DND-41 (cell line): ENCODE measurements around the gene HADHA.
A peak's percentile ranks its signal among the peaks of the same experiment; 100 is the strongest.

Experiments used
- ATAC-seq: fragments of 200-7000 bp; cut with Tn5 transposase; 3 replicates; pipeline ENCODE4 v1.9.1; 2021; ENCODE audit warnings: low read depth; ENCODE audit not compliant: insufficient read depth
- DNase-seq: peaks from one replicate; pipeline ENCODE4 v3.0.0-alpha.2; 2020
- H2AFZ ChIP-seq: 2 replicates; pipeline ENCODE4 v1.6.0; 2012; ENCODE audit warnings: low read depth, low read length
- H3K27ac ChIP-seq: 2 replicates; pipeline ENCODE4 v1.5.1; 2012; ENCODE audit warnings: low read length, inconsistent platforms
- H3K27me3 ChIP-seq: fragments of 200-600 bp; sonication (generic); 2 replicates; pipeline ENCODE4 v1.6.0; 2012; ENCODE audit warnings: low read length, mild to moderate bottlenecking, inconsistent platforms; ENCODE audit not compliant: insufficient read depth, poor library complexity
- H3K36me3 ChIP-seq: 2 replicates; pipeline ENCODE4 v1.5.1; 2012; ENCODE audit warnings: low read length, inconsistent platforms; ENCODE audit not compliant: insufficient read depth
- H3K4me1 ChIP-seq: 2 replicates; pipeline ENCODE4 v1.5.1; 2012; ENCODE audit warnings: mild to moderate bottlenecking, low read length; ENCODE audit not compliant: insufficient read depth
- H3K4me2 ChIP-seq: 2 replicates; pipeline ENCODE4 v1.6.0; 2012; ENCODE audit warnings: mild to moderate bottlenecking, moderate library complexity, low read length, inconsistent platforms; ENCODE audit not compliant: insufficient read depth
- H3K4me3 ChIP-seq, 2 experiments: fragments of 200-600 bp in 1 of 2; shearing (Covaris generic) in 1 of 2; 2 replicates each; pipeline ENCODE4 v1.5.1; 2012 to 2016; ENCODE audit warnings: inconsistent platforms in 2 of 2, low read length in 2 of 2, mild to moderate bottlenecking in 2 of 2, low read depth in 1 of 2, moderate library complexity in 1 of 2
- H3K79me2 ChIP-seq: 2 replicates; pipeline ENCODE4 v1.6.0; 2012; ENCODE audit warnings: low read length, inconsistent platforms; ENCODE audit not compliant: insufficient read depth
- H3K9ac ChIP-seq: 2 replicates; pipeline ENCODE4 v1.6.0; 2012; ENCODE audit warnings: low read depth, mild to moderate bottlenecking, inconsistent platforms, low read length, moderate library complexity
- H3K9me3 ChIP-seq: 2 replicates; pipeline ENCODE4 v1.5.1; 2012; ENCODE audit warnings: low read length, moderate library complexity, mild to moderate bottlenecking, inconsistent platforms; ENCODE audit not compliant: insufficient read depth, severe bottlenecking
- H4K20me1 ChIP-seq: 2 replicates; pipeline ENCODE4 v1.6.0; 2012; ENCODE audit warnings: low read length; ENCODE audit not compliant: insufficient read depth
- CTCF ChIP-seq: IDR thresholded peaks from 2 replicates; pipeline ENCODE4 v1.5.1; 2012; ENCODE audit warnings: borderline replicate concordance, low read length, moderate library complexity, mild to moderate bottlenecking; ENCODE audit not compliant: poor library complexity, severe bottlenecking; ENCODE audit errors: extremely low read depth
- EZH2 ChIP-seq: IDR thresholded peaks from 3 replicates; pipeline ENCODE4 v1.6.1; 2012; ENCODE audit warnings: borderline replicate concordance, low read depth, mild to moderate bottlenecking, moderate library complexity, low read length, inconsistent platforms; ENCODE audit not compliant: severe bottlenecking

The HADHA gene

DNA sequence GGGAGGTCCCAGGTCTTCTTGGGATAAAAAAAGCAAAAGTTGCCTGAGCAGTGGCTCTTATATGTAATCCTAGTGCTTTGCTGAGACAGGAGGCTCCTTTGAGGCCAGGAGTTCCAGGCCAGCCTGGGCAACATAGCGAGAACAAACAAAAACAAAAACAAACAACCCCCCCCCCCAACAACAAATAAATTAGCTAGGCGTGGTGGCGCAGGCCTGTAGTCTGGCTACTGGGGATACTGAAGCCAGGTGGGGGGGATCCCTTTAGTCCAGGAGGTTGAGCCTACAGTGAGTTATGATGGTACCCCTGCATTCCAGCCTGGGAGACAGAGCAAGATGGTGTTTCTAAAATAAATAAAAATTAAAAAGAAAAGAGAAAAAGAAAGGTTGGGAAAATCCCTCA is 66.2 kb downstream of the HADHA start:
- Histone ChIP-seq H4K20me1 (no peaks in the 10 kb centered on the region), H3K27me3 (no peaks in the 10 kb centered on the region), H3K27ac (no peak overlapping the region), H3K9me3 (no peaks in the 10 kb centered on the region), H3K9ac (no peak overlapping the region), H3K4me2 (peak overlapping the region; percentile 75), H3K4me1 (peaks cover 10% of the 10 kb centered on the region), H3K79me2 (no peaks in the 10 kb centered on the region), H2AFZ (no peak overlapping the region), H3K36me3 (no peaks in the 10 kb centered on the region), H3K4me3 (no peak overlapping the region)
- no peak for TF ChIP-seq CTCF
- TF ChIP-seq EZH2: no peak
- ATAC-seq (no peak), DNase-seq (no peak)

DNA sequence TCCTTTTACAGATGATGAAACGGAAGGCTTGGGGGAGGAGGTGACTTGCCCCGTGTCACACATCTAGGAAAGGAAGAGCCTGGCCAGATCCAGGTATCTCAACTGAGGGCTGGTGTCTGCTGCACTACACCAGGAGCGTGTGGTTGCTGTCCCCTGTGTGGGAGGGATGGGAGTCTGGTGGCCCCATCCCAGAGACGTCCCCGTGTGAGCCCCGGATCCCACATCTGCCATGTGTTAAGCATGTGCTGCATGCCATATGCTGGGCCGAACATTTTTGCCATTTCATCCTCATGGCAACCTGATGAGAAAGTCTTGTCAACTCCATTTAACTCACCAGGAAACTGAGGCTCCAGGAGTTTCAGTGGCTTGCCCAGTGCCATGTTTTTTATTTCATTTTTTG is 67.3 kb downstream of the HADHA start:
- Histone ChIP-seq H3K79me2 (no peaks in the 10 kb centered on the region), H3K4me2 (no peak overlapping the region), H3K4me1 (peaks cover 10% of the 10 kb centered on the region), H3K4me3 (no peak overlapping the region), H2AFZ (no peak overlapping the region), H3K27ac (no peak overlapping the region), H3K9me3 (no peaks in the 10 kb centered on the region), H3K9ac (no peak overlapping the region), H3K27me3 (no peaks in the 10 kb centered on the region), H3K36me3 (no peaks in the 10 kb centered on the region), H4K20me1 (no peaks in the 10 kb centered on the region)
- ATAC-seq (no peak), DNase-seq (no peak)
- TF ChIP-seq CTCF (no peak), EZH2 (no peak)

DNA sequence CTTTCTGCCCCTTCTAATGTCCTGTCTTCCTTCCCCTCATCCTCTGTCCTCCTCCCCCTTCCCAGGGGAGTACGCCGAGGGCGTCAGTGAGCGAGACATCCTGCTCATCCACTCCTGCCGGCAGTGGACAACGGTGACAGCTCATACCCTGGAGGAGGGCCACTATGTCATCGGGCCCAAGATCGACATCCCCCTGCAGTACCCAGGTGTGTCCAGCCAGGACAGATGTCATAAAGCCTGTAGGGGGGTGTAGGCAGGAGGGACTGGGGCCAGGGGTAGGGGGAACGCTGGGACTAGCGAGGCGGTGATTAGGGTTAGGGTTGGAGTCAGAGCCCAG is 68.2 kb downstream of the HADHA start:
- no peak for DNase-seq
- H2AFZ ChIP-seq: no peak overlapping the region
- ATAC-seq: no peak

More for the DNA sequence above, 68.2 kb downstream of the HADHA start:
- Histone ChIP-seq H3K4me2 (no peak overlapping the region), H3K4me1 (peaks cover 10% of the 10 kb centered on the region), H3K36me3 (no peaks in the 10 kb centered on the region), H3K9me3 (no peaks in the 10 kb centered on the region), H3K9ac (no peak overlapping the region), H3K27me3 (no peaks in the 10 kb centered on the region), H3K79me2 (no peaks in the 10 kb centered on the region), H3K27ac (no peak overlapping the region), H4K20me1 (no peaks in the 10 kb centered on the region), H3K4me3 (no peak overlapping the region)
- no peak for TF ChIP-seq CTCF
- no peak for TF ChIP-seq EZH2
